ENCODE results near the gene ANXA1.

DNA sequence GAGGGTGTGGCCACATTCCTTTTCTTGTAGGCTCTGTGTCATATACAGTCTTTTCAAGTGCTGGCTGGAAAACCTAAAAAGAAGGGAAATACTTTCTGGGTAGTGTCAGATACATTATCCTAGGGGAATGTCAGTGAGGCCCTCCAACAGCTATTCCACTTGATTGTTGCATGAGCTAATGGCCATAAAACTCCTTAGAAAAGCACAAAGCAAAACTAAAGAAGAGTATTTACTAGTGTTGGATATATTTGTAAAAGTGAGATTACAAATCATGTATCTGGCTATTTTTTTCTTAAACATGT, 829 bp downstream of the ANXA1 start:
- no peak for TF ChIP-seq POLR2AphosphoS5 (IDR thresholded peaks at IDR 0.05)
- TF ChIP-seq, protein P1, sequence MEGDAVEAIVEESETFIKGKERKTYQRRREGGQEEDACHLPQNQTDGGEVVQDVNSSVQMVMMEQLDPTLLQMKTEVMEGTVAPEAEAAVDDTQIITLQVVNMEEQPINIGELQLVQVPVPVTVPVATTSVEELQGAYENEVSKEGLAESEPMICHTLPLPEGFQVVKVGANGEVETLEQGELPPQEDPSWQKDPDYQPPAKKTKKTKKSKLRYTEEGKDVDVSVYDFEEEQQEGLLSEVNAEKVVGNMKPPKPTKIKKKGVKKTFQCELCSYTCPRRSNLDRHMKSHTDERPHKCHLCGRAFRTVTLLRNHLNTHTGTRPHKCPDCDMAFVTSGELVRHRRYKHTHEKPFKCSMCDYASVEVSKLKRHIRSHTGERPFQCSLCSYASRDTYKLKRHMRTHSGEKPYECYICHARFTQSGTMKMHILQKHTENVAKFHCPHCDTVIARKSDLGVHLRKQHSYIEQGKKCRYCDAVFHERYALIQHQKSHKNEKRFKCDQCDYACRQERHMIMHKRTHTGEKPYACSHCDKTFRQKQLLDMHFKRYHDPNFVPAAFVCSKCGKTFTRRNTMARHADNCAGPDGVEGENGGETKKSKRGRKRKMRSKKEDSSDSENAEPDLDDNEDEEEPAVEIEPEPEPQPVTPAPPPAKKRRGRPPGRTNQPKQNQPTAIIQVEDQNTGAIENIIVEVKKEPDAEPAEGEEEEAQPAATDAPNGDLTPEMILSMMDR (IDR thresholded peaks at IDR 0.05): no peak
- no peak for TF ChIP-seq POLR2A (IDR thresholded peaks at IDR 0.05)
